Trophoblast cell (in vitro differentiated cells and primary cell): ENCODE measurements around the gene TAPBP.

Experiments used
- DNase-seq, 2 donors: peaks; one replicate each; pipeline ENCODE4 v3.0.0-alpha.2; 2016
- H2AFZ ChIP-seq: 2 replicates; pipeline ENCODE4 v1.6.1; 2013; ENCODE audit warnings: low read length, moderate library complexity, mild to moderate bottlenecking; ENCODE audit not compliant: insufficient read depth, poor library complexity
- H2AK5ac ChIP-seq: 2 replicates; pipeline ENCODE4 v1.6.1; 2013; ENCODE audit warnings: mild to moderate bottlenecking, low read length
- H2BK120ac ChIP-seq: 2 replicates; pipeline ENCODE4 v1.6.1; 2013; ENCODE audit warnings: low read length, mild to moderate bottlenecking, moderate library complexity; ENCODE audit not compliant: insufficient read depth, poor library complexity
- H2BK12ac ChIP-seq: 2 replicates; pipeline ENCODE4 v1.6.1; 2013; ENCODE audit warnings: mild to moderate bottlenecking, low read length, moderate library complexity
- H2BK5ac ChIP-seq: 2 replicates; pipeline ENCODE4 v1.6.1; 2013; ENCODE audit warnings: low read length, low read depth, moderate library complexity, mild to moderate bottlenecking; ENCODE audit not compliant: poor library complexity
- H3K14ac ChIP-seq: 2 replicates; pipeline ENCODE4 v1.6.1; 2013; ENCODE audit warnings: mild to moderate bottlenecking, low read length
- H3K18ac ChIP-seq: 2 replicates; pipeline ENCODE4 v1.6.1; 2013; ENCODE audit warnings: mild to moderate bottlenecking, low read length
- H3K23ac ChIP-seq: 2 replicates; pipeline ENCODE4 v1.6.1; 2013; ENCODE audit warnings: low read length
- H3K27ac ChIP-seq: 2 replicates; pipeline ENCODE4 v1.5.1; 2013; ENCODE audit warnings: low read depth, mild to moderate bottlenecking, inconsistent platforms, low read length, moderate library complexity
- H3K27me3 ChIP-seq: 2 replicates; pipeline ENCODE4 v1.6.1; 2013; ENCODE audit warnings: inconsistent platforms, mild to moderate bottlenecking, low read length, moderate library complexity; ENCODE audit not compliant: insufficient read depth
- H3K36me3 ChIP-seq, 2 experiments: 1 replicate in 1 of 2; 2 replicates in 1 of 2; pipeline ENCODE4 v1.6.1; 2013; ENCODE audit warnings: low read length in 2 of 2, mild to moderate bottlenecking in 2 of 2, moderate library complexity in 1 of 2; ENCODE audit not compliant: insufficient read depth in 2 of 2, control insufficient read depth in 1 of 2
- H3K4ac ChIP-seq: 2 replicates; pipeline ENCODE4 v1.6.1; 2013; ENCODE audit warnings: low read depth, mild to moderate bottlenecking, low read length, moderate library complexity
- H3K4me1 ChIP-seq, 2 experiments: 1 replicate in 1 of 2; 2 replicates in 1 of 2; pipeline ENCODE4 v1.6.1; 2013; ENCODE audit warnings: low read length in 2 of 2, mild to moderate bottlenecking in 2 of 2, moderate library complexity in 1 of 2; ENCODE audit not compliant: insufficient read depth in 2 of 2, control insufficient read depth in 1 of 2
- H3K4me2 ChIP-seq: 2 replicates; pipeline ENCODE4 v1.6.1; 2013; ENCODE audit warnings: inconsistent platforms, mild to moderate bottlenecking, low read length, moderate library complexity
- H3K4me3 ChIP-seq: 2 replicates; pipeline ENCODE4 v1.5.1; 2013; ENCODE audit warnings: mild to moderate bottlenecking, low read depth, low read length, inconsistent platforms
- H3K79me1 ChIP-seq: one replicate; pipeline ENCODE4 v1.6.1; 2013; ENCODE audit warnings: low read length
- H3K79me2 ChIP-seq: 2 replicates; pipeline ENCODE4 v1.6.1; 2013; ENCODE audit warnings: low read length, mild to moderate bottlenecking; ENCODE audit not compliant: control insufficient read depth, insufficient read depth, poor library complexity
- H3K9ac ChIP-seq: 2 replicates; pipeline ENCODE4 v1.6.1; 2013; ENCODE audit warnings: mild to moderate bottlenecking, low read length
- H3K9me3 ChIP-seq: 2 replicates; pipeline ENCODE4 v1.6.1; 2013; ENCODE audit warnings: low read depth, mild to moderate bottlenecking, control low read depth, inconsistent platforms, low read length; ENCODE audit not compliant: insufficient read depth
- H4K12ac ChIP-seq: 2 replicates; pipeline ENCODE4 v1.6.1; 2013; ENCODE audit warnings: low read depth, mild to moderate bottlenecking, low read length, moderate library complexity
- H4K8ac ChIP-seq: 2 replicates; pipeline ENCODE4 v1.6.1; 2013; ENCODE audit warnings: low read depth, mild to moderate bottlenecking, low read length, moderate library complexity
- H4K91ac ChIP-seq: one replicate; pipeline ENCODE4 v1.6.1; 2013; ENCODE audit warnings: low read depth, mild to moderate bottlenecking, low read length, moderate library complexity
- WGBS: extraction: QIAGEN DNeasy Blood & Tissue Kit; methylation state at CpG from one replicate; pipeline ENCODE4 v1.1.7; 2013; ENCODE audit warnings: missing lambda C conversion rate; ENCODE audit not compliant: insufficient read length, insufficient coverage; ENCODE audit errors: extremely low coverage; 5-methylcytosine and 5-hydroxymethylcytosine counted together

Gene TAPBP

DNA sequence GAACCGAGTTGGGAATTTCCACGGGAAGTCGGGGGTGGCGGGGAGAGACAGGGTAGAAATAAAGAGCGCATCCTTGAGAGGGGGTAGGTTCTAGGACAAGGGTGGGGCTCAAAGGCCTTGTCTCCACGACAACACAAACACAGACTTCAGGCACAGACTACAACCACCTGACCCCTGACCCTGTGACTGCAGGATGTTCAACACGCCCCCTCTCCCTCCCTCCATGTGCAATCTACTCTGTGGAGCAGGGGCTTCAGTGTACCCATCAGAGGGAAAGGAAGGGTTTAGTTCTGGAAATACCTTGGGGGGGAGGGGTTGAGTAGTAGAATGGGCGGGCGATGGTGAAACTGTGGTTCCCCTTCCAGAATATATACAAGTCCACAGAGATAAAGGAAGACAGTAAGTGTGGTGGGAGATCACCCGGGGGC, 651 bp upstream of the TAPBP start:
- no peak overlapping the region for H2BK12ac ChIP-seq
- H3K23ac ChIP-seq: no peak overlapping the region
- H3K27ac ChIP-seq: peak overlapping the region; percentile 9
- no peak overlapping the region for H3K9ac ChIP-seq
- no peak overlapping the region for H3K14ac ChIP-seq
- H3K9me3 ChIP-seq: no peaks in the 10 kb centered on the region
- H3K36me3 ChIP-seq: peaks cover 20 to 21% of the 10 kb centered on the region in 2 experiments
- no peaks in the 10 kb centered on the region for H3K27me3 ChIP-seq
- H3K4me1 ChIP-seq: peaks cover 15 to 24% of the 10 kb centered on the region in 2 experiments
- peak; percentile 93 to 95 for DNase-seq
- H3K4me2 ChIP-seq: peak overlapping the region; percentile 77
- H3K18ac ChIP-seq: no peak overlapping the region
- no peak overlapping the region for H4K8ac ChIP-seq
- H2AFZ ChIP-seq: no peak overlapping the region
- peaks cover 18% of the 10 kb centered on the region for H3K79me1 ChIP-seq
- H4K12ac ChIP-seq: no peak overlapping the region
- no peak overlapping the region for H2BK5ac ChIP-seq
- H2AK5ac ChIP-seq: no peak overlapping the region
- WGBS: no CpG with 5 or more reads among the region's 10 CpGs
- peak overlapping the region; percentile 40 for H4K91ac ChIP-seq
- no peak overlapping the region for H3K4me3 ChIP-seq
- no peak overlapping the region for H3K4ac ChIP-seq
- peaks cover 12% of the 10 kb centered on the region for H3K79me2 ChIP-seq
- no peak overlapping the region for H2BK120ac ChIP-seq

DNA sequence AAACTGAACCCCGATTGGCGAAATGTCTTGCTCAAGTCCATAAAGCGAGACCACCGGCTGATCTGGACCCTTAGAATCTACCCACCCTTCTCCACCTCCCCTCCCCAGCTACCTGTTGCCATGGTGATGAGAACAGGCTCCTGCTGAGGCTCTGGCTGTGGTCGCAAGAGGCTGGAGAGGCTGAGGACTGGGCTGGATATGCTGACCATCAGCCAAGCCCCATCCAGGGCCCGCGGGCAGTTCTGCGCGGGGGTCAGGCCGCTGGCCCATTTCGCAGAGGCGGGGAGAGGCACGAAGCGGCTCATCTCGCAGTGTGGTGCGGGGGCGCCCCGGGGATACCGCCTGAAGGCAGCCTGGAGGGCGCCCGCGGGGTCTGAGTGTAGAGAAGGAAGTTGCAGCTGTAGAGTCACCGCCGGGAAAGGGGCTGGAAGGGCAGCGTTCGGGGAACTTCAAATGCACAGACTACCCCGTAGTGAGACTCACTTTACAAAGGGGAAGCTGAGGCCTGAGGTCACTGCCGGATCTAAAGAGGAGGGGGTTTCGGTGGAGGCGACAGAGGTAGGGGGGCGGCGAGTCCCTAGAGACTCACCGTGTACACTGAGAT, 671 bp downstream of the TAPBP start:
- Histone ChIP-seq H3K4ac (peak overlapping the region; percentile 11), H3K27ac (peak overlapping the region; percentile 65), H3K14ac (peak overlapping the region; percentile 64), H3K36me3 (peaks cover 9 to 13% of the 10 kb centered on the region in 2 experiments), H3K79me1 (peaks cover 18% of the 10 kb centered on the region), H2AK5ac (peak overlapping the region; percentile 49), H3K9me3 (no peaks in the 10 kb centered on the region), H2BK12ac (no peak overlapping the region), H3K27me3 (no peaks in the 10 kb centered on the region), H2AFZ (peak overlapping the region; percentile 24), H3K18ac (peak overlapping the region; percentile 90), H3K23ac (no peak overlapping the region), H2BK5ac (peak overlapping the region; percentile 27), H4K91ac (peak overlapping the region; percentile 78), H3K9ac (peak overlapping the region; percentile 21), H4K12ac (peak overlapping the region; percentile 31), H3K4me3 (peak overlapping the region; percentile 84), H3K4me1 (peaks cover 12 to 19% of the 10 kb centered on the region in 2 experiments), H4K8ac (peak overlapping the region; percentile 63), H3K79me2 (peaks cover 12% of the 10 kb centered on the region), H2BK120ac (peak overlapping the region; percentile 33), H3K4me2 (peak overlapping the region; percentile 77)
- peak; percentile 48 to 50 for DNase-seq
- WGBS: no CpG with 5 or more reads among the region's 33 CpGs

DNA sequence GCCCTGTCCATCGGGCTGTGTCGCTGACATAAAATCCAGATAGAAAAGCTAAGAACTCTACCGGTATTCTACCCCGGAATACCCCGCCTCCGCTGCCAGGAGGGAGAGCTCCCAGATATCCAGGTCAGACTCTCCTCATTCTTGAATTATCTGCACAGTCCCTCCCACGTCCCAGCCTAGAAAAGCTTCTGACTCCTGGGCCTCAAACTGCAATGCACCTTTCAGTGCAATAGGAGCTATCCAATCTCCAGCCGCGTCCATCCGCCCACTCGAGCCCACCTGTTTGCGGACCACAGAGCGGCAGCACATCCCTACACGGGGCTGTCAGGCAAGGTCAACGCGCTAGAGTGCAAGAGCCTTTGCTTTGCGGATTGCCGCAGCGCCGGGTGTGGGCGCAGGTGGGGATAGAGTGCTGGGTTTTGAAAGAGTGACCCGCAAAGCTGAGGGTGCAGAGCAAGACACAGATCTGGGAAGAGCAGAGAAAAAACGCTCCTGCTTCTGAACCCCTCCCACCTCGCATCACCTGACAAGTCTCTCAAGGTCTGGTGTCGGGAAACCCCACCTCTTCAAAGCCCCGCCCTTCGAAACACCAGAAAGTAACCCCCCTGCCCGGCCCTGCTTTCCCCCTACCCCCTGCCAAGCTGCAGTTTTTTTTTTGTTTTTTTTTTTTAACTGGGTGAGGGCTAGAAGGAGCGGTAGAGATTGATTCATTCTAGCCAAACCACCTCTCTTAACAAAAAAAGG, 1.3 kb downstream of the TAPBP start:
- H3K79me2 ChIP-seq: peaks cover 10% of the 10 kb centered on the region
- no peak overlapping the region for H2BK120ac ChIP-seq
- peak overlapping the region; percentile 89 for H2AFZ ChIP-seq
- peak overlapping the region; percentile 77 for H3K4me2 ChIP-seq
- no peaks in the 10 kb centered on the region for H3K27me3 ChIP-seq
- H2AK5ac ChIP-seq: no peak overlapping the region
- H3K36me3 ChIP-seq: peaks cover 9 to 13% of the 10 kb centered on the region in 2 experiments
- peaks cover 12 to 19% of the 10 kb centered on the region in 2 experiments for H3K4me1 ChIP-seq
- H4K8ac ChIP-seq: peak overlapping the region; percentile 63
- H3K27ac ChIP-seq: peak overlapping the region; percentile 65
- H2BK5ac ChIP-seq: peak overlapping the region; percentile 27
- peak overlapping the region; percentile 22 for H4K12ac ChIP-seq
- peak; percentile 57 to 70 for DNase-seq
- H3K9ac ChIP-seq: no peak overlapping the region
- H3K14ac ChIP-seq: peak overlapping the region; percentile 34
- WGBS: no CpG with 5 or more reads among the region's 29 CpGs
- H4K91ac ChIP-seq: peak overlapping the region; percentile 78
- peak overlapping the region; percentile 57 for H3K4me3 ChIP-seq
- H3K79me1 ChIP-seq: peaks cover 15% of the 10 kb centered on the region
- no peak overlapping the region for H3K23ac ChIP-seq
- H3K4ac ChIP-seq: no peak overlapping the region
- peak overlapping the region; percentile 74 for H3K18ac ChIP-seq
- no peak overlapping the region for H2BK12ac ChIP-seq
- H3K9me3 ChIP-seq: no peaks in the 10 kb centered on the region

DNA sequence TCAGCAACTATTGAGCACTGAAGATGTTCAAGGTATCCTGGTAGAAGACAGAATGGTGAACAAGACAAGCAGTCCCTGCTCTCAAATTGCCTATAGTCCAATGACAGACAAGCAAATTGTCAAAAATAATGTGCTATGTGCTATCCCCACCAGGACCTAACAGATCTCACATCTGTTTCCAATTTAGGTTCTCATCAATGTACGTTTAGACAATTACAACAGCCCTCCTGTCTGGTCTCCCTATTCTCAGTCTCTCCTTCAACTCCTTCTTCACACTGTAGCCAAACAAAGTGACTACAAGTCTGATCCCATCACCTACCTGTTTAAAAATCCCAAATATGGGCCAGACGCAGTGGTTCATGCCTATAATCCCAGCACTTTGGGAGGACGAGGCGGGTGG, 7.5 kb downstream of the TAPBP start:
- Histone ChIP-seq H4K12ac (no peak overlapping the region), H3K79me2 (no peaks in the 10 kb centered on the region), H3K4me3 (no peak overlapping the region), H2BK12ac (no peak overlapping the region), H3K14ac (no peak overlapping the region), H3K23ac (no peak overlapping the region), H3K4me1 (no peaks in the 10 kb centered on the region), H3K36me3 (peaks cover 12 to 18% of the 10 kb centered on the region in 2 experiments), H3K79me1 (no peaks in the 10 kb centered on the region), H2BK5ac (no peak overlapping the region), H2BK120ac (no peak overlapping the region), H2AK5ac (no peak overlapping the region), H3K4ac (no peak overlapping the region), H4K8ac (no peak overlapping the region), H2AFZ (no peak overlapping the region), H3K27ac (no peak overlapping the region), H4K91ac (no peak overlapping the region), H3K27me3 (no peaks in the 10 kb centered on the region), H3K18ac (no peak overlapping the region), H3K4me2 (no peak overlapping the region), H3K9me3 (no peaks in the 10 kb centered on the region), H3K9ac (no peak overlapping the region)
- DNase-seq: no peak
- WGBS: no CpG with 5 or more reads among the region's 4 CpGs
